ENCODE data around the gene SMIM11.
"Not testable (repeated sequence)": the region's sequence is repeated elsewhere in the genome, so short reads cannot be mapped to it uniquely, and the experiment has no call there.

SMIM11 gene

DNA sequence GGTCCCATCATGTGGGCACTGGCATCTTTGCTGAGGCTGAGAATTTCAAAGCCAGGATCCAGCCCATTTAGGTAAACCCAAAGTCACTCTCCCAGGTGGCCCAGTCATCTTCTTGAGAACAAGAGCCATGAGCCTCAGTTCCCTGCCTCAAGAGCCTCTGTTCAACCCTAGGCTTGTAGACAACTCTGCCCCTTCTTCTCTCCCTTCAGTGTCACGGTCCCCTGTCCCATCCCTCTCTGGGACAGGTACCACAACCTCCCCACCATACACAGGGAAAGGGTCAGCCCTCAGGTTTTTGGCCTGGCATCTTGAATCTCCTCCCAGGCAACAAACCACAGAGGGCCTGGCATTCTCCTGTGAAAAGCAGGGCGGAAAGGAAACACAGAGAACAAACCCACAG, 30.4 kb downstream of the SMIM11 start:
- H3K4me3 ChIP-seq (ENCODE audit: low read depth, low read length); CTCF ChIA-PET; POLR2A ChIA-PET; DNase-seq (ENCODE audit: low read depth, low spot score): not testable (repeated sequence)

- DNase-seq (ENCODE audit: low read depth, low spot score); CTCF ChIA-PET; POLR2A ChIA-PET; H3K4me3 ChIP-seq (ENCODE audit: low read depth, low read length): not testable (repeated sequence)
Measured at GRCh38 chr21:34406102-34406501, 30.8 kb downstream of the SMIM11 start.

DNA sequence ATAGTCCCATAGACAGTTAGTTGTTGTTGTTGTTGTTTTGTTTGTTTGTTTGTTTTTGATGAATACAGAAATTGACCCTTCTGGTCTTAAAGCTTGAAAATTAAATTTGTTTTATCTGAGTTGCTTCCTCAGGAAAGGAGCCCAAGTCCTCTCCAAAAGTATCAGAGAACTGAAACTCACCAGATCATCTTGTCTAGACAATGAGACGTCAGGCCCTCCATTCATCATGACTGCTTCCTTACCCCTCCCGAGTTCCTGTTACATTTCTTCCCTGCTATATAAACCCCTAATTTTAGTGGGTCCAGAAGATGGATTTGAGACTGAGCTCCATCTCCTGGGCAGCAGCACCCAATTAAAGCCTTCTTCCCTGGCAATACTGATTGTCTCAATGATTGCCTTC, 31.4 kb downstream of the SMIM11 start:
- CTCF ChIA-PET; H3K4me3 ChIP-seq (ENCODE audit: low read depth, low read length); DNase-seq (ENCODE audit: low read depth, low spot score); POLR2A ChIA-PET: not testable (repeated sequence)

DNA sequence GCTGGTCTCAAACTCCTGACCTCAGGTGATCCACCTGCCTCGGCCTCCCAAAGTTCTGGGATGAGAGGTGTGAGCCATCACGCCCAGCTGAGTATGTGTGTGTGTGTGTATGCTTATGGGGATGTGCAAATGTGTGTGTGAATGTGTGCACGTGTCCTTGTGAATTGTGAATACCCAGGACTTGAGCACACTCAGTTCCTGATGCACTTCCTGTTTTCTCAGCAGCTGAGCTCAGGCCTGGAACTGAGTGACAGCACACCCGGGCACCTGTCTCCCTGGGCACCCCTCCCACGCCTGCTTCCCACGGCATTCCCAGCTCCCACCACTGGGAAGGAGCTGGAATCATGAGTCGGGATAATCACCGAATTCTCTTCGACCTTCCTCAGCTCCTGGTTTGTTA, 32.0 kb downstream of the SMIM11 start:
- CTCF ChIA-PET; H3K4me3 ChIP-seq (ENCODE audit: low read depth, low read length); POLR2A ChIA-PET; DNase-seq (ENCODE audit: low read depth, low spot score): not testable (repeated sequence)

- CTCF ChIA-PET; H3K4me3 ChIP-seq (ENCODE audit: low read depth, low read length); DNase-seq (ENCODE audit: low read depth, low spot score); POLR2A ChIA-PET: not testable (repeated sequence)
Measured at GRCh38 chr21:34417448-34418077, 42.3 kb downstream of the SMIM11 start.

GRCh38 chr21:34423805-34424204, 48.5 kb downstream of the SMIM11 start, which contains the start of gene SMIM34:
Gene SMIM34, minus strand, starts transcription at chr21:34423951. Its CDS starts 112 bp downstream, at chr21:34423839.
- CTCF ChIA-PET: not testable (repeated sequence)

GRCh38 chr21:34427339-34427738, 52.0 kb downstream of the SMIM11 start:
- DNase-seq (ENCODE audit: low read depth, low spot score); H3K4me3 ChIP-seq (ENCODE audit: low read depth, low read length); CTCF ChIA-PET; POLR2A ChIA-PET: not testable (repeated sequence)

More at GRCh38 chr21:34423805-34424204, 48.5 kb downstream of the SMIM11 start, which contains the start of gene SMIM34:
- DNase-seq (ENCODE audit: low read depth, low spot score); POLR2A ChIA-PET; H3K4me3 ChIP-seq (ENCODE audit: low read depth, low read length): not testable (repeated sequence)

DNA sequence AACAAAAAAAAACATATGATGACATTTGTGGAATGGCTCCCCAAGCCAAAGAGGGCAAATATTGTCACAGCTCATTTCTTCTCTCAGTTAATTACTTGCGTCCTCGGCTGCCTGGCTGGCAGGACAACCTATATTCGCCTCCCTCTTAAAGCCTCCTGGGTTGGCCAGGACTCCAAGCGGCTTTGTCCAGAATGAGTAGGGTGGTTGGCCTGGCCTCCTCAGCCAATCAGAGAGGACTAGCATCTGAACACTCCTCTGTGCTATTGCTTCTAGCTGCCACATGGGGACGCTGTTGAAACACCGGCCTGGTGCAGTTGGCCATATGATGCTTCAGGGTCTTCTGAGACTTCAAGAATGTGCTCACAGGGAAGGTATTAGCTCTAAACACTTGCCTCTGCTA, 53.1 kb downstream of the SMIM11 start:
- POLR2A ChIA-PET; H3K4me3 ChIP-seq (ENCODE audit: low read depth, low read length); DNase-seq (ENCODE audit: low read depth, low spot score); CTCF ChIA-PET: not testable (repeated sequence)

- H3K4me3 ChIP-seq (ENCODE audit: low read depth, low read length); POLR2A ChIA-PET; DNase-seq (ENCODE audit: low read depth, low spot score); CTCF ChIA-PET: not testable (repeated sequence)
Measured at GRCh38 chr21:34429710-34430109, 54.4 kb downstream of the SMIM11 start.

Data from AG04449 (cell line).